SK-N-SH (cell line): ENCODE data around the gene INO80C. TPM values are rescaled to one million over a fixed set of nuclear protein-coding genes. Genes with fewer than 3 reads are reported as not detected.

ENCODE experiments used
- CTCF ChIA-PET: fragments of 300-600, 350-600 bp; formaldehyde crosslinking; extraction: SDS; loops from one replicate; lab custom pipeline; 2021; lab: Yijun Ruan, JAX
- POLR2A ChIA-PET: fragments of 350-600 bp; sonication (Branson Sonifier 250); formaldehyde crosslinking; extraction: SDS; loops from one replicate; lab custom pipeline; 2020; ENCODE audit warnings: antibody characterized with exemption, inconsistent platforms; lab: Yijun Ruan, JAX
- DNase-seq: peaks from one replicate; pipeline ENCODE4 v3.0.0; 2012
- H2AFZ ChIP-seq: fragments of 200-600 bp; sonication (generic); 2 replicates; pipeline ENCODE4 v1.8.1; 2016; ENCODE audit warnings: antibody characterized with exemption, mild to moderate bottlenecking, low read depth
- H3F3A ChIP-seq: fragments of 200-600 bp; sonication (generic); replicated peaks from 2 replicates; pipeline ENCODE3; 2016; ENCODE audit warnings: antibody characterized with exemption, mild to moderate bottlenecking; ENCODE audit not compliant: insufficient read depth
- H3K27ac ChIP-seq, 2 experiments: fragments of 200-500 bp in 1 of 2; fragments of 200-600 bp in 1 of 2; sonication (Bioruptor generic) in 1 of 2; sonication (generic), shearing (Covaris generic) in 1 of 2; 2 replicates each; pipeline versions ENCODE4 v1.5.1 to v1.6.1; 2014 to 2016; ENCODE audit warnings: low read depth in 2 of 2, inconsistent platforms in 1 of 2, low read length in 1 of 2, mild to moderate bottlenecking in 1 of 2, mixed read lengths in 1 of 2
- H3K27me3 ChIP-seq: fragments of 200-600 bp; sonication (generic), shearing (Covaris generic); 2 replicates; pipeline ENCODE4 v1.6.1; 2016; ENCODE audit warnings: mixed run types; ENCODE audit not compliant: insufficient read depth
- H3K36me3 ChIP-seq, 2 experiments: fragments of 200-500 bp in 1 of 2; fragments of 200-600 bp in 1 of 2; sonication (Bioruptor generic) in 1 of 2; sonication (generic) in 1 of 2; replicated peaks in 1 of 2; 2 replicates each; pipeline versions ENCODE3 to v1.5.1; 2014 to 2016; ENCODE audit warnings: low read length in 1 of 2, mild to moderate bottlenecking in 1 of 2; ENCODE audit not compliant: insufficient read depth in 2 of 2, control insufficient read depth in 1 of 2
- H3K4me1 ChIP-seq, 2 experiments: fragments of 200-500 bp in 1 of 2; fragments of 200-600 bp in 1 of 2; sonication (Bioruptor generic) in 1 of 2; sonication (generic), shearing (Covaris generic) in 1 of 2; 2 replicates each; pipeline versions ENCODE4 v1.5.1 to v1.6.1; 2014 to 2016; ENCODE audit warnings: low read depth in 1 of 2, low read length in 1 of 2, mixed run types in 1 of 2; ENCODE audit not compliant: insufficient read depth in 2 of 2, control insufficient read depth in 1 of 2
- H3K4me2 ChIP-seq: fragments of 200-600 bp; sonication (generic), shearing (Covaris generic); 2 replicates; pipeline ENCODE4 v1.6.1; 2017; ENCODE audit warnings: mixed run types
- H3K4me3 ChIP-seq, 2 experiments: fragments of 200-500 bp in 1 of 2; fragments of 200-600 bp in 1 of 2; sonication (Bioruptor generic) in 1 of 2; sonication (generic), shearing (Covaris generic) in 1 of 2; 2 replicates each; pipeline versions ENCODE4 v1.5.1 to v1.8.1; 2014 to 2016; ENCODE audit warnings: low read depth in 2 of 2, inconsistent platforms in 1 of 2, low read length in 1 of 2, mild to moderate bottlenecking in 1 of 2, mixed read lengths in 1 of 2, moderate library complexity in 1 of 2
- H3K79me2 ChIP-seq: fragments of 200-600 bp; sonication (generic); 2 replicates; pipeline ENCODE4 v1.8.1; 2017; ENCODE audit warnings: mild to moderate bottlenecking; ENCODE audit not compliant: insufficient read depth
- H3K9ac ChIP-seq: fragments of 200-600 bp; sonication (generic); 2 replicates; pipeline ENCODE4 v1.6.1; 2017; ENCODE audit warnings: mixed run types
- H3K9me2 ChIP-seq: fragments of 200-600 bp; sonication (generic); 2 replicates; pipeline ENCODE4 v1.6.1; 2017; ENCODE audit warnings: mixed run types
- H3K9me3 ChIP-seq: fragments of 200-600 bp; sonication (generic); 2 replicates; pipeline ENCODE4 v1.6.1; 2017; ENCODE audit warnings: mixed run types, mild to moderate bottlenecking, moderate library complexity
- H4K20me1 ChIP-seq: fragments of 200-600 bp; sonication (generic); 2 replicates; pipeline ENCODE4 v1.6.1; 2017; ENCODE audit warnings: mild to moderate bottlenecking, mixed run types; ENCODE audit not compliant: insufficient read depth
- CHD2 ChIP-seq: fragments of 150-350 bp; IDR thresholded peaks from 2 replicates; pipeline ENCODE4 v1.6.1; 2018; ENCODE audit warnings: low read length; ENCODE audit not compliant: partially characterized antibody
- ELF1 ChIP-seq: IDR thresholded peaks from 2 replicates; pipeline ENCODE4 v1.4.0; 2012
- EP300 ChIP-seq, 2 experiments: IDR thresholded peaks; 2 replicates each; pipeline versions ENCODE4 v1.4.0 to v1.6.1; 2012; ENCODE audit warnings: borderline replicate concordance in 1 of 2, low read depth in 1 of 2, low read length in 1 of 2
- EZH2phosphoT487 ChIP-seq: fragments of 200-600 bp; sonication (generic); IDR thresholded peaks from 2 replicates; pipeline ENCODE4 v1.6.1; 2017; ENCODE audit warnings: low read depth, mixed run types, mild to moderate bottlenecking, antibody characterized with exemption, moderate library complexity, borderline replicate concordance
- FOXM1 ChIP-seq: IDR thresholded peaks from 2 replicates; pipeline ENCODE4 v1.4.0; 2012; ENCODE audit warnings: low read depth, mild to moderate bottlenecking
- GABPA ChIP-seq: IDR thresholded peaks from 2 replicates; pipeline ENCODE4 v1.4.0; 2012; ENCODE audit warnings: low read depth, mild to moderate bottlenecking
- GATA2 ChIP-seq: sonication (generic); formaldehyde crosslinking; IDR thresholded peaks from 2 replicates; pipeline ENCODE4 v1.5.0; 2020; ENCODE audit warnings: mild to moderate bottlenecking, missing genetic modification reagents
- POLR2AphosphoS5 ChIP-seq: IDR thresholded peaks from 2 replicates; pipeline ENCODE4 v1.6.1; 2012; ENCODE audit warnings: low read depth, low read length
- RXRA ChIP-seq: IDR thresholded peaks from 2 replicates; pipeline ENCODE4 v1.4.0; 2012; ENCODE audit warnings: low read depth, mild to moderate bottlenecking, borderline replicate concordance
- TEAD4 ChIP-seq: IDR thresholded peaks from 2 replicates; pipeline ENCODE4 v1.4.0; 2012; ENCODE audit warnings: mild to moderate bottlenecking, borderline replicate concordance; ENCODE audit not compliant: insufficient read depth
- WGBS: methylation state at CpG from one replicate; pipeline ENCODE4 v1.1.6; 2017; ENCODE audit warnings: low lambda C conversion rate; 5-methylcytosine and 5-hydroxymethylcytosine counted together
- polyA plus RNA-seq, 3 experiments: library from polyadenylated mRNA; depleted of rRNA; stranded (reverse); fragments of >200 nt; gene quantifications; 2 replicates each; pipeline ENCODE4 v1.2.3, GENCODE V29; 2012
- TF ChIP-seq, protein P1 (sequence below): IDR thresholded peaks from 2 replicates; pipeline ENCODE4 v1.4.0; 2012; ENCODE audit warnings: low read depth
- TF ChIP-seq, protein P2 (sequence below): IDR thresholded peaks from 2 replicates; pipeline ENCODE4; 2012
- TF ChIP-seq, protein P3 (sequence below): fragments of 150-350 bp; IDR thresholded peaks from 2 replicates; pipeline ENCODE4 v1.6.1; 2016; ENCODE audit warnings: mild to moderate bottlenecking, low read depth, low read length
- TF ChIP-seq, protein P4 (sequence below): IDR thresholded peaks from 2 replicates; pipeline ENCODE4 v1.4.0; 2012; ENCODE audit warnings: low read depth, borderline replicate concordance

INO80C gene
- polyA plus RNA-seq, 1 of the 3 experiments (the other 2 are of a cell fraction), result 17.0 TPM

DNA sequence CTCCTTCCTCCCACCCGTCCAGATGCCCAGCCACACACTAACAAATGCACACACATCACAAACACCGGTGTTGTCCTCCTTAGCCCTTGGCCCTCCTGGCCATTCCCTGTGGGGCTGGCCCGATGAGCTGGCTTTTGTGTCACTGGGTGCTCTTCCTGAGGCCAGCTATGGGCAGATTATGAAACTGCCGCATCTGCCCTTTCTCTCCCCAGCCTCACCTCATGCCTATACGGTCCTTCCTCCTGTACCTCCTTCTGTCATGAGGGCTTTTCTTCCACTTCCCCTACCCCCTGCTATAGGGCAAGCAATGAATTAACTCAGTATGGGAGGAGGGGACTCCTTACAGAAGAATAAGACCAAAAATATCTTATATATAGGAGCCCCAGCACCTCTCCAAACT, 10.3 kb upstream of the INO80C start:
- H3K36me3 ChIP-seq, result no peaks in the 10 kb centered on the region
- no peak overlapping the region for H3K4me3 ChIP-seq
- ChIA-PET CTCF (no interaction called here), POLR2A (no interaction called here)
- H4K20me1 ChIP-seq, result no peaks in the 10 kb centered on the region
- H2AFZ ChIP-seq, result no peak overlapping the region
- H3K9me2 ChIP-seq, result no peaks in the 10 kb centered on the region
- no peaks in the 10 kb centered on the region for H3K9me3 ChIP-seq
- H3F3A ChIP-seq, result no peaks in the 10 kb centered on the region
- no peak for TF ChIP-seq EP300 (IDR thresholded peaks at IDR 0.05; ENCODE audit: borderline replicate concordance in 1 of 2, low read depth in 1 of 2, low read length in 1 of 2)
- TF ChIP-seq, protein P1, sequence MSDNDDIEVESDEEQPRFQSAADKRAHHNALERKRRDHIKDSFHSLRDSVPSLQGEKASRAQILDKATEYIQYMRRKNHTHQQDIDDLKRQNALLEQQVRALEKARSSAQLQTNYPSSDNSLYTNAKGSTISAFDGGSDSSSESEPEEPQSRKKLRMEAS, result no peak
- no peak for DNase-seq
- H3K4me1 ChIP-seq, result no peaks in the 10 kb centered on the region; a peak in 1 of 4 replicates
- H3K27me3 ChIP-seq, result no peaks in the 10 kb centered on the region
- H3K9ac ChIP-seq, result no peak overlapping the region
- no peaks in the 10 kb centered on the region for H3K79me2 ChIP-seq
- H3K27ac ChIP-seq, result no peak overlapping the region
- no peak overlapping the region for H3K4me2 ChIP-seq
- whole genome bisulfite sequencing, result 85% methylated on average over 5 of the region's 5 CpGs

DNA sequence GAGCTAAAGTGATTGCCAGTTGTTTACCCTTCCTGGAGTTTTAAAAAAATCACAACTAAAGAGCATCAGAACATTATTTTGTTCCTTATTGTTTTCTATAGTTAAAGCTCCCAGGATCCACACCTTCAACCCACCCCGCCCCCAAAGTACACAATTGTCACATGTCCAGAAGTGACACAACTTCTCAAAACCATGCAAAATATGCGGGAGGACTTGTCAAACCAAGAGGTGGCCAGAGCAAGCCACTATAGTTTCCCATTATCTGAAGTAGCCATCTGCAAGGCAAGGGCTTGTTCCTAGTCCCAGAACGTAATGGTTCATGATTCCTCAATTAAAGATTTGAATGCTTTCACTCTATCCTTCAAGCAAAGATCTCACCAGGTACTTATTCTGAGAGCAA, 9.9 kb upstream of the INO80C start:
- Histone ChIP-seq H3K27ac (no peak overlapping the region), H4K20me1 (no peaks in the 10 kb centered on the region), H3K36me3 (no peaks in the 10 kb centered on the region), H3K4me3 (no peak overlapping the region), H2AFZ (no peak overlapping the region), H3K4me2 (no peak overlapping the region), H3K9me3 (no peaks in the 10 kb centered on the region), H3K79me2 (no peaks in the 10 kb centered on the region), H3K27me3 (no peaks in the 10 kb centered on the region), H3F3A (no peaks in the 10 kb centered on the region), H3K4me1 (no peaks in the 10 kb centered on the region; a peak in 1 of 4 replicates), H3K9ac (no peak overlapping the region), H3K9me2 (no peaks in the 10 kb centered on the region)
- TF ChIP-seq, protein P2, sequence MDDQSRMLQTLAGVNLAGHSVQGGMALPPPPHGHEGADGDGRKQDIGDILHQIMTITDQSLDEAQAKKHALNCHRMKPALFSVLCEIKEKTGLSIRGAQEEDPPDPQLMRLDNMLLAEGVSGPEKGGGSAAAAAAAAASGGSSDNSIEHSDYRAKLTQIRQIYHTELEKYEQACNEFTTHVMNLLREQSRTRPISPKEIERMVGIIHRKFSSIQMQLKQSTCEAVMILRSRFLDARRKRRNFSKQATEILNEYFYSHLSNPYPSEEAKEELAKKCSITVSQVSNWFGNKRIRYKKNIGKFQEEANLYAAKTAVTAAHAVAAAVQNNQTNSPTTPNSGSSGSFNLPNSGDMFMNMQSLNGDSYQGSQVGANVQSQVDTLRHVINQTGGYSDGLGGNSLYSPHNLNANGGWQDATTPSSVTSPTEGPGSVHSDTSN, result no peak
- TF ChIP-seq POLR2AphosphoS5 (no peak), RXRA (no peak), CHD2 (no peak)
- TF ChIP-seq, protein P3, sequence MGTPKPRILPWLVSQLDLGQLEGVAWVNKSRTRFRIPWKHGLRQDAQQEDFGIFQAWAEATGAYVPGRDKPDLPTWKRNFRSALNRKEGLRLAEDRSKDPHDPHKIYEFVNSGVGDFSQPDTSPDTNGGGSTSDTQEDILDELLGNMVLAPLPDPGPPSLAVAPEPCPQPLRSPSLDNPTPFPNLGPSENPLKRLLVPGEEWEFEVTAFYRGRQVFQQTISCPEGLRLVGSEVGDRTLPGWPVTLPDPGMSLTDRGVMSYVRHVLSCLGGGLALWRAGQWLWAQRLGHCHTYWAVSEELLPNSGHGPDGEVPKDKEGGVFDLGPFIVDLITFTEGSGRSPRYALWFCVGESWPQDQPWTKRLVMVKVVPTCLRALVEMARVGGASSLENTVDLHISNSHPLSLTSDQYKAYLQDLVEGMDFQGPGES, result no peak
- CTCF ChIA-PET, result no interaction called here
- WGBS, result 67% methylated on average over 3 of the region's 3 CpGs
- POLR2A ChIA-PET, result no interaction called here
- DNase-seq, result no peak

DNA sequence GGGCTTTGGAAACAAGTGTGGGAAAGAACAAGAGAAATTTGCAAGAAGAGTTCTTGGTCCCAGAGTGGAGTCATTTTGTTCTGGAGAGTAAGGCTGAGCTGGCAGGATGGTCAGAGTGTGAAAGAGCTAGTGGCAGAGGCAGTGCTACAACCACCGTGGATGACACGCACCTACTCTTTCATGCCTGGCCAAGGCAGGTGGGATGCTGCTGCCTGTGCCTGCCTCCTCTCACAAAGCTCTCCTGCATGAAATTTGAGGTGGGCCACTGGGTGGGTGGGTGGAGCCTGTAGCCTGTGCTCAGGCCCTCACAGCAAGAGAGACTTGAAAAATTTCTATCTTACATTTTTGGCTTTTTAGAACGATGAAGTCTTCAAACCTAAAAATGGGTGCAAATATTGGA, 9.4 kb upstream of the INO80C start:
- Histone ChIP-seq H3K27ac (no peak overlapping the region), H3F3A (no peaks in the 10 kb centered on the region), H2AFZ (no peak overlapping the region), H3K4me1 (no peaks in the 10 kb centered on the region; a peak in 1 of 4 replicates), H3K36me3 (no peaks in the 10 kb centered on the region), H3K9me3 (no peaks in the 10 kb centered on the region), H3K27me3 (no peaks in the 10 kb centered on the region), H4K20me1 (no peaks in the 10 kb centered on the region), H3K4me2 (no peak overlapping the region), H3K9ac (no peak overlapping the region), H3K4me3 (no peak overlapping the region), H3K79me2 (no peaks in the 10 kb centered on the region), H3K9me2 (no peaks in the 10 kb centered on the region)
- ChIA-PET POLR2A (no interaction called here), CTCF (no interaction called here)
- 86% methylated on average over 3 of the region's 3 CpGs for WGBS
- no peak for DNase-seq
- TF ChIP-seq, protein P1, result no peak
- TF ChIP-seq FOXM1 (no peak), TEAD4 (no peak), GATA2 (CRISPR knock-in tag) (no peak), EP300 (IDR thresholded peaks at IDR 0.05; ENCODE audit: borderline replicate concordance in 1 of 2, low read depth in 1 of 2, low read length in 1 of 2) (no peak), EZH2phosphoT487 (no peak), ELF1 (no peak), GABPA (no peak)
- TF ChIP-seq, protein P4, sequence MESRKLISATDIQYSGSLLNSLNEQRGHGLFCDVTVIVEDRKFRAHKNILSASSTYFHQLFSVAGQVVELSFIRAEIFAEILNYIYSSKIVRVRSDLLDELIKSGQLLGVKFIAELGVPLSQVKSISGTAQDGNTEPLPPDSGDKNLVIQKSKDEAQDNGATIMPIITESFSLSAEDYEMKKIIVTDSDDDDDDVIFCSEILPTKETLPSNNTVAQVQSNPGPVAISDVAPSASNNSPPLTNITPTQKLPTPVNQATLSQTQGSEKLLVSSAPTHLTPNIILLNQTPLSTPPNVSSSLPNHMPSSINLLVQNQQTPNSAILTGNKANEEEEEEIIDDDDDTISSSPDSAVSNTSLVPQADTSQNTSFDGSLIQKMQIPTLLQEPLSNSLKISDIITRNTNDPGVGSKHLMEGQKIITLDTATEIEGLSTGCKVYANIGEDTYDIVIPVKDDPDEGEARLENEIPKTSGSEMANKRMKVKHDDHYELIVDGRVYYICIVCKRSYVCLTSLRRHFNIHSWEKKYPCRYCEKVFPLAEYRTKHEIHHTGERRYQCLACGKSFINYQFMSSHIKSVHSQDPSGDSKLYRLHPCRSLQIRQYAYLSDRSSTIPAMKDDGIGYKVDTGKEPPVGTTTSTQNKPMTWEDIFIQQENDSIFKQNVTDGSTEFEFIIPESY, result no peak
- TF ChIP-seq, protein P2, result no peak
